Effector memory CD4-positive, alpha-beta T cell (primary cell): ENCODE data around the gene MYO10.

Experiments used
- DNase-seq, 3 donors: peaks; one replicate each; pipeline ENCODE4 v3.0.0-alpha.2; 2020
- H3K27ac ChIP-seq: 2 replicates; pipeline ENCODE4 v1.7.0; 2013; ENCODE audit warnings: mild to moderate bottlenecking, low read length, moderate library complexity; ENCODE audit not compliant: insufficient read depth, poor library complexity, severe bottlenecking
- H3K27me3 ChIP-seq: replicated peaks from 2 replicates; pipeline ENCODE4 v1.7.0; 2013; ENCODE audit warnings: mild to moderate bottlenecking, low read length; ENCODE audit not compliant: insufficient read depth, control insufficient read depth, poor library complexity, severe bottlenecking
- H3K36me3 ChIP-seq: 2 replicates; pipeline ENCODE4 v1.7.0; 2013; ENCODE audit warnings: mild to moderate bottlenecking, low read length, moderate library complexity; ENCODE audit not compliant: control insufficient read depth, insufficient read depth
- H3K4me1 ChIP-seq: 2 replicates; pipeline ENCODE4 v1.7.0; 2013; ENCODE audit warnings: low read length, mild to moderate bottlenecking; ENCODE audit not compliant: control insufficient read depth, insufficient read depth, poor library complexity, severe bottlenecking
- H3K4me3 ChIP-seq: 2 replicates; pipeline ENCODE4 v1.7.0; 2013; ENCODE audit warnings: low read length, low read depth, mild to moderate bottlenecking; ENCODE audit not compliant: insufficient read depth, poor library complexity, severe bottlenecking
- H3K9me3 ChIP-seq: 2 replicates; pipeline ENCODE4 v1.7.0; 2013; ENCODE audit warnings: mild to moderate bottlenecking, low read length, moderate library complexity; ENCODE audit not compliant: control insufficient read depth

The MYO10 gene

GRCh38 chr5:16944816-16945562, 8.9 kb upstream of the MYO10 start:
- Histone ChIP-seq H3K36me3 (no peaks in the 10 kb centered on the region), H3K9me3 (no peaks in the 10 kb centered on the region), H3K27ac (no peak overlapping the region), H3K27me3 (no peaks in the 10 kb centered on the region), H3K4me3 (no peak overlapping the region), H3K4me1 (no peaks in the 10 kb centered on the region)
- DNase-seq, result no peak

GRCh38 chr5:16943846-16944678, 8.0 kb upstream of the MYO10 start:
- H3K4me1 ChIP-seq, result no peaks in the 10 kb centered on the region
- H3K27me3 ChIP-seq, result no peaks in the 10 kb centered on the region

GRCh38 chr5:16937503-16938161, 1.5 kb upstream of the MYO10 start:
- Histone ChIP-seq H3K4me1 (peaks cover 8% of the 10 kb centered on the region), H3K36me3 (no peaks in the 10 kb centered on the region), H3K9me3 (no peaks in the 10 kb centered on the region), H3K27ac (no peak overlapping the region), H3K4me3 (no peak overlapping the region), H3K27me3 (peaks cover 22% of the 10 kb centered on the region)
- no peak for DNase-seq

More at GRCh38 chr5:16943846-16944678, 8.0 kb upstream of the MYO10 start:
- H3K27ac ChIP-seq, result no peak overlapping the region
- H3K4me3 ChIP-seq, result no peak overlapping the region
- DNase-seq, result no peak
- H3K36me3 ChIP-seq, result no peaks in the 10 kb centered on the region
- no peaks in the 10 kb centered on the region for H3K9me3 ChIP-seq

DNA sequence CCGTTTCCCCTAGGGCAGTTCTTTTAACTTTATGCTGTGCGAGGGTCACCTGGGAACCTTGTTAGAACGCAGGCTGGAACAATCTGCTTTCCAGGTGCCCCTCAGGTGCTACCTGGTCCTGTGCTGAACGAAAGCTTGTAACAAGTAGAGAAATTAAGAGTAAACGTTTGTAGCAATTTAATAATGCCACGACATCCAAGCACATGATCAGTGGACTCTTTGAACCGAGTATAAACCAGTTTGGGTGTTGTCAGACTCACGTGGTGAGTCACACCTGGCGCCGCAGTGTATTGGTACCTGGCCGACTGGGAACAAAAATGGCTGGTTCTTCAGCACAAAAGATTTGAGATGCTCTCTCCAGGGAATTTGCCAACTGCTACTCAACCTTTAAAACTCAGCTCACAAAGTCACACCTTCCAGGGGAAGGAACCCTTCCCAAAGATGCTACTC, 926 bp upstream of the MYO10 start:
- Histone ChIP-seq H3K9me3 (no peaks in the 10 kb centered on the region), H3K4me1 (peaks cover 8% of the 10 kb centered on the region), H3K27me3 (peaks cover 22% of the 10 kb centered on the region), H3K27ac (no peak overlapping the region), H3K4me3 (no peak overlapping the region), H3K36me3 (no peaks in the 10 kb centered on the region)
- DNase-seq, result no peak

DNA sequence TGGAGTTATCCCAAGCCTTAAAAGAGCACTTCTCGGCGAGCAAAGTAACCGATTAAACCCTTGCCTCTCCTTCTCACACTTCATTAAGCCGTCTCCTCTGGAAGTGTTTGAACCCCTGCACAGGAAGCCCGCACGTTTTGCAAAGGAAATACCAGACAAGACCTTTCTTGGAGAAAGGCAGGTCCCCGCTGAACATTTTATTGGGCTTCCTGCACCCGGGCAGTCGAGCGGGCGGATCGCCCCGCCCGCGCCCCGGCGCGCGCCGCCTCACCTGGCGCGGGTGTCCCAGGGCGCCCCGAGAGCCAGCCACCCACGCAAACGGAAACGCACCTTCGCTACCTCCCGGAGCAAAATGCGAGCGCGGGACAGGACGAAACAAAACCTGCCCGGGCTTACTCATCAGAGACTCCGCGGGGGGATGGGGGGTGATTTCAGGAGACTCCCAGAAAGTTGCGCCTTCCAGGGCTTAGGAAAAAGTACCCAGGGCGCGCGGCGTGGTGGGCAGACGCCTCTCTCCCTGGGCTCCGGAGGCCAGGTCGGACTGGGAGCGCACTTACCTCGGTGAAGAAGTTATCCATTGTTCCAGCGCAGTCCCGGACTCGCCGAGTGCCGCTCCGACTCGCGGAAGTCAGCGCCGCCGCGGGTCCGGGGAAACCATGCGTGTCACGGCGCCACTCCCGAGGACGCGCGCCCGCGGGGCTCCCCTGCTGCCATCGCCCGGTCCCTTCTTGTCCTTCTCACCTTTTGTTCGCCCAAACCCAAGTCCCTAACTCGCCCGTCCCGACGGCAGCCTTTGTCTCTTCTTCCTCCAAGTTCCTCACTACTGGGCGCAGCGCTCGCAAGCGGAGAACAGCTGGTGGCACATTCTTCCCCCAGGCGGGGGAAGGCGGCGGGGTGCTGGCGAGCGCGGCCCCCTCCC, 598 bp downstream of the MYO10 start:
- H3K27ac ChIP-seq, result no peak overlapping the region
- H3K9me3 ChIP-seq, result no peaks in the 10 kb centered on the region
- peak overlapping the region; percentile 50 for H3K4me3 ChIP-seq
- H3K27me3 ChIP-seq, result peaks cover 22% of the 10 kb centered on the region
- peaks cover 8% of the 10 kb centered on the region for H3K4me1 ChIP-seq
- no peak for DNase-seq
- no peaks in the 10 kb centered on the region for H3K36me3 ChIP-seq

DNA sequence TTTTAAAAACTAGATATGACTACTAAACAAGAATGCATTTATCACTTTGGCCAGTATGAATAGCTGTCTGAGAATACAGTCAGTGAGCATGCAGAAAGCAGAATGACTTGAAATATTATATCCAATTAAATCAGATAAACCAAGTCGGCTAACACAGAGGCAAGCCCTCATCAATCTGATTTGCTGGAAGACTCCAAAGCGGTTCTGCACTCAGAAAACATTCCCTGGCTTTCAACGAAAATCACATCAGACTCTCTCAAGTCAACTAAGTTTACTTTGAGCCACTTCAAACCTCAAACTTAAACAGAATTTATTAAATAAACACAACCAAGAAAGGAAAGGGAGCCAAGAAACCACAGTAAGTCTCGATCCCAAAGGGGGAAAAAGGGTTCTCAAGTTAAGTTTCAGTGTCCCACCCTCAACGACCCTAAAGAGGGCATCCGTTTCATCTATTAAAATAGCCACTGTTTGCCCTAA, 1.4 kb downstream of the MYO10 start:
- H3K27ac ChIP-seq, result no peak overlapping the region
- H3K27me3 ChIP-seq, result peaks cover 22% of the 10 kb centered on the region
- no peak overlapping the region for H3K4me3 ChIP-seq
- DNase-seq, result no peak
- no peaks in the 10 kb centered on the region for H3K36me3 ChIP-seq
- H3K9me3 ChIP-seq, result no peaks in the 10 kb centered on the region
- H3K4me1 ChIP-seq, result peaks cover 8% of the 10 kb centered on the region

DNA sequence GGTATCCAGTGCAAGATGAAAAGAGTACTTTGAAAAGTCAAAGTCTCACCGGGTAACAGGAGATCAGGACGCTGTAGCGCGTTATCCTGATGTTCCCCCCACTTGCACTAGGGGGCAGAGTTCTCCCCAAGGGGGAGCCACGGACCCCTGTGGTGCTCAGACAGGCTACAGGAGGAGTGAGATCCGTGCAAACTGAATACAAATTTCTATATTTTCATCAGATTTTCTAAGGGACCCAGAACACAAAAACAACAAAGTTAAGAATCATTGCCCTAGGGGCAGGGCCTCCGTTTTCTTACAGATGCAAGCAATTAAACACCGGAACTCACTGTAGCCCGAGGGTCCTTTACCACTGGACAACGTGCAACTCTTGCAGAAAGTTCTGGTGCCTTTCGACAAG, 2.0 kb downstream of the MYO10 start:
- DNase-seq, result no peak
- peaks cover 8% of the 10 kb centered on the region for H3K4me1 ChIP-seq
- H3K27me3 ChIP-seq, result peaks cover 22% of the 10 kb centered on the region
- H3K4me3 ChIP-seq, result no peak overlapping the region
- no peak overlapping the region for H3K27ac ChIP-seq
- H3K9me3 ChIP-seq, result no peaks in the 10 kb centered on the region
- no peaks in the 10 kb centered on the region for H3K36me3 ChIP-seq

DNA sequence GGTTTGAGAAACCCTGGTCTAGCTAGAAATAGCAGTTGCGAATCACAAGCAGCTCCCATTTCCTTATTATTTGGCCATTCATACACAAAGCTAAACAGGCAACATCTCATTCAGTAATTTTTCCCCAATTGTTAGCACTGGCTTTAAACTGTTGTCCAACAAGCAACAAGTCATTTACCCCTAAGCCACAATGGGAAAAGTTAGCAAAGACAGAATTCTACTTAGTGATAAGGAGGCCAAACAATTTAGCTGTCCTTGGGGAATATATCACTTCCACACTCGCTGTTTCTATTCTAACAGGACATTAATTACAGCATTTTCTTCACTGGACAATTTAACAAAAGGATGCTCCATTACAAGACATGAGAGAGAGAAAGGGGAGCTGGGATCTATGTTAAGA, 2.8 kb downstream of the MYO10 start:
- Histone ChIP-seq H3K27ac (no peak overlapping the region), H3K36me3 (no peaks in the 10 kb centered on the region), H3K27me3 (peaks cover 22% of the 10 kb centered on the region), H3K4me3 (no peak overlapping the region), H3K9me3 (no peaks in the 10 kb centered on the region), H3K4me1 (peaks cover 8% of the 10 kb centered on the region)
- no peak for DNase-seq

GRCh38 chr5:16932401-16932800, 3.7 kb downstream of the MYO10 start:
- H3K36me3 ChIP-seq, result no peaks in the 10 kb centered on the region
- H3K27me3 ChIP-seq, result peaks cover 22% of the 10 kb centered on the region
- H3K9me3 ChIP-seq, result no peaks in the 10 kb centered on the region
- H3K27ac ChIP-seq, result no peak overlapping the region
- H3K4me1 ChIP-seq, result peaks cover 8% of the 10 kb centered on the region
- no peak for DNase-seq
- no peak overlapping the region for H3K4me3 ChIP-seq
